ENCODE measurements around the gene DGKI.

Gene DGKI

GRCh38 chr7:137354961-137355360 lies 491.8 kb downstream of the DGKI start:
- H3F3A ChIP-seq (ENCODE audit: insufficient read depth, low read length) = no peaks in the 10 kb centered on the region
- H2AFZ ChIP-seq (ENCODE audit: low read length) = no peak overlapping the region
- no peak overlapping the region for H3K4me2 ChIP-seq (ENCODE audit: low read length)
- H3K4me3 ChIP-seq (ENCODE audit: low read depth, low read length, poor library complexity, severe bottlenecking) = no peak overlapping the region
- no peaks in the 10 kb centered on the region for H3K9me2 ChIP-seq (ENCODE audit: low read depth, low read length)
- TF ChIP-seq EZH2 (IDR thresholded peaks at IDR 0.05; ENCODE audit: borderline replicate concordance, low read length) = no peak
- TF ChIP-seq, protein P1, sequence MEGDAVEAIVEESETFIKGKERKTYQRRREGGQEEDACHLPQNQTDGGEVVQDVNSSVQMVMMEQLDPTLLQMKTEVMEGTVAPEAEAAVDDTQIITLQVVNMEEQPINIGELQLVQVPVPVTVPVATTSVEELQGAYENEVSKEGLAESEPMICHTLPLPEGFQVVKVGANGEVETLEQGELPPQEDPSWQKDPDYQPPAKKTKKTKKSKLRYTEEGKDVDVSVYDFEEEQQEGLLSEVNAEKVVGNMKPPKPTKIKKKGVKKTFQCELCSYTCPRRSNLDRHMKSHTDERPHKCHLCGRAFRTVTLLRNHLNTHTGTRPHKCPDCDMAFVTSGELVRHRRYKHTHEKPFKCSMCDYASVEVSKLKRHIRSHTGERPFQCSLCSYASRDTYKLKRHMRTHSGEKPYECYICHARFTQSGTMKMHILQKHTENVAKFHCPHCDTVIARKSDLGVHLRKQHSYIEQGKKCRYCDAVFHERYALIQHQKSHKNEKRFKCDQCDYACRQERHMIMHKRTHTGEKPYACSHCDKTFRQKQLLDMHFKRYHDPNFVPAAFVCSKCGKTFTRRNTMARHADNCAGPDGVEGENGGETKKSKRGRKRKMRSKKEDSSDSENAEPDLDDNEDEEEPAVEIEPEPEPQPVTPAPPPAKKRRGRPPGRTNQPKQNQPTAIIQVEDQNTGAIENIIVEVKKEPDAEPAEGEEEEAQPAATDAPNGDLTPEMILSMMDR (IDR thresholded peaks at IDR 0.05; ENCODE audit: low read length) = no peak
- no peaks in the 10 kb centered on the region for H3K27me3 ChIP-seq (ENCODE audit: insufficient read depth, low read length)
- no peaks in the 10 kb centered on the region for H4K20me1 ChIP-seq (ENCODE audit: insufficient read depth, low read length)
- H3K79me2 ChIP-seq (ENCODE audit: insufficient read depth, low read length) = no peaks in the 10 kb centered on the region
- H3K27ac ChIP-seq (ENCODE audit: low read depth, low read length, poor library complexity, severe bottlenecking) = no peak overlapping the region
- H3K9me3 ChIP-seq (ENCODE audit: low read length) = peaks cover 12% of the 10 kb centered on the region
- no peaks in the 10 kb centered on the region for H3K36me3 ChIP-seq (ENCODE audit: insufficient read depth, low read length)
- H3K9ac ChIP-seq (ENCODE audit: low read length) = no peak overlapping the region
- no peaks in the 10 kb centered on the region for H3K4me1 ChIP-seq (ENCODE audit: insufficient read depth, low read length, severe bottlenecking)

- H4K20me1 ChIP-seq (ENCODE audit: insufficient read depth, low read length) = no peaks in the 10 kb centered on the region
- no peaks in the 10 kb centered on the region for H3K4me1 ChIP-seq (ENCODE audit: insufficient read depth, low read length, severe bottlenecking)
- no peaks in the 10 kb centered on the region for H3K9me2 ChIP-seq (ENCODE audit: low read depth, low read length)
- H3K36me3 ChIP-seq (ENCODE audit: insufficient read depth, low read length) = no peaks in the 10 kb centered on the region
- no peak for TF ChIP-seq EZH2 (IDR thresholded peaks at IDR 0.05; ENCODE audit: borderline replicate concordance, low read length)
- TF ChIP-seq, protein P1 (IDR thresholded peaks at IDR 0.05; ENCODE audit: low read length) = no peak
- H3K27ac ChIP-seq (ENCODE audit: low read depth, low read length, poor library complexity, severe bottlenecking) = no peak overlapping the region
- no peak overlapping the region for H3K9ac ChIP-seq (ENCODE audit: low read length)
- H2AFZ ChIP-seq (ENCODE audit: low read length) = no peak overlapping the region
- H3K4me2 ChIP-seq (ENCODE audit: low read length) = no peak overlapping the region
- H3F3A ChIP-seq (ENCODE audit: insufficient read depth, low read length) = no peaks in the 10 kb centered on the region
- peaks cover 6% of the 10 kb centered on the region for H3K9me3 ChIP-seq (ENCODE audit: low read length)
- H3K4me3 ChIP-seq (ENCODE audit: low read depth, low read length, poor library complexity, severe bottlenecking) = no peak overlapping the region
- no peaks in the 10 kb centered on the region for H3K79me2 ChIP-seq (ENCODE audit: insufficient read depth, low read length)
- H3K27me3 ChIP-seq (ENCODE audit: insufficient read depth, low read length) = no peaks in the 10 kb centered on the region
Observed at GRCh38 chr7:137354396-137354795, 492.4 kb downstream of the DGKI start.

- Histone ChIP-seq H3K9me3 (ENCODE audit: low read length) (no peaks in the 10 kb centered on the region; the same call in 1 of the 2 replicates), H3F3A (ENCODE audit: insufficient read depth, low read length) (no peaks in the 10 kb centered on the region), H3K9me2 (ENCODE audit: low read depth, low read length) (no peaks in the 10 kb centered on the region), H3K27me3 (ENCODE audit: insufficient read depth, low read length) (no peaks in the 10 kb centered on the region), H3K36me3 (ENCODE audit: insufficient read depth, low read length) (no peaks in the 10 kb centered on the region), H4K20me1 (ENCODE audit: insufficient read depth, low read length) (no peaks in the 10 kb centered on the region), H3K79me2 (ENCODE audit: insufficient read depth, low read length) (no peaks in the 10 kb centered on the region), H3K4me2 (ENCODE audit: low read length) (no peak overlapping the region), H2AFZ (ENCODE audit: low read length) (no peak overlapping the region), H3K27ac (ENCODE audit: low read depth, low read length, poor library complexity, severe bottlenecking) (no peak overlapping the region), H3K4me3 (ENCODE audit: low read depth, low read length, poor library complexity, severe bottlenecking) (no peak overlapping the region), H3K9ac (ENCODE audit: low read length) (no peak overlapping the region), H3K4me1 (ENCODE audit: insufficient read depth, low read length, severe bottlenecking) (no peaks in the 10 kb centered on the region)
- TF ChIP-seq, protein P1 (IDR thresholded peaks at IDR 0.05; ENCODE audit: low read length) = no peak
- TF ChIP-seq EZH2 (IDR thresholded peaks at IDR 0.05; ENCODE audit: borderline replicate concordance, low read length) = no peak
Observed at GRCh38 chr7:137351941-137352340, 494.8 kb downstream of the DGKI start.
